ENCODE measurements around the gene MRTFB.

DNA sequence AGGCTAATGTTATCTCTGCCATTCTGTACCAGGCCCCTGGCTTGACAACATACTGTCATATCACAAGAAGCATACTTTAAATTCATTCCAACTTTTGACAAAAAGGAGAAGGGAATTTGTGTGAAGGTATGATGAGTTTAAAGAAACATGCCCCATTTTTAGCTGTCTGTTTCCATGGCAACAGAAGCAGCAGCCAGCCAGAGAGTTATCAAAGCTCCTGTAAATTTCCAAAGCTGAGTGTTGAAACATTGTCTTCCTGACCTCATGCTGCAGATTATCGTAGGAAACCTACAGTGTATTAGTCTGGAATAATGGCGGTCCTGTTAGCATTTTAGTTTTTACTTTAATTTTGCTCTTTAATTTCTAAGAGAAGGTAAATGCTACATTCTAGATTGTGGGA is 124.9 kb downstream of the MRTFB start:
- TF ChIP-seq GATA2 (IDR thresholded peaks at IDR 0.05; ENCODE audit: low read depth, low read length) (no peak), GATA3 (IDR thresholded peaks at IDR 0.05; ENCODE audit: low read depth, low read length) (no peak)

Data from SH-SY5Y (cell line).